22Rv1 (cell line): Measurements from ENCODE around the gene BRD7.

Experiments
- H3K27ac ChIP-seq: fragments of 450-650 bp; 2 replicates; pipeline ENCODE4 v1.5.1; 2017
- CTCF ChIP-seq: fragments of 450-650 bp; IDR thresholded peaks from 2 replicates; pipeline ENCODE4 v1.5.1; 2017; ENCODE audit warnings: mild to moderate bottlenecking
- ZFX ChIP-seq: fragments of 450-650 bp; IDR thresholded peaks from 2 replicates; pipeline ENCODE4 v1.6.1; 2017; ENCODE audit warnings: antibody characterized with exemption, borderline replicate concordance

BRD7 gene

GRCh38 chr16:50336884-50337283 lies 31.9 kb downstream of the BRD7 start:
- no peak overlapping the region for H3K27ac ChIP-seq
- TF ChIP-seq ZFX (no peak), CTCF (no peak)

- no peak overlapping the region for H3K27ac ChIP-seq
These were observed 33.4 kb downstream of the BRD7 start for GRCh38 chr16:50335196-50335958.

GRCh38 chr16:50334106-50334975 lies 34.4 kb downstream of the BRD7 start:
- TF ChIP-seq ZFX = no peak
- no peak for TF ChIP-seq CTCF
- H3K27ac ChIP-seq = no peak overlapping the region

More at GRCh38 chr16:50335196-50335958, 33.4 kb downstream of the BRD7 start:
- TF ChIP-seq ZFX (no peak), CTCF (no peak)

- TF ChIP-seq CTCF (no peak), ZFX (no peak)
- H3K27ac ChIP-seq = no peak overlapping the region
These were observed 36.2 kb downstream of the BRD7 start for GRCh38 chr16:50332599-50332998.

GRCh38 chr16:50331570-50331969 lies 37.2 kb downstream of the BRD7 start:
- TF ChIP-seq ZFX (no peak), CTCF (no peak)
- no peak overlapping the region for H3K27ac ChIP-seq

- TF ChIP-seq ZFX (no peak), CTCF (no peak)
- no peak overlapping the region for H3K27ac ChIP-seq
These were observed 39.2 kb downstream of the BRD7 start for GRCh38 chr16:50329446-50330189.
